Astrocyte (in vitro differentiated cells and primary cell): ENCODE data around the gene SYNGR4.

ENCODE experiments used
- CTCF ChIP-seq: IDR thresholded peaks from 2 replicates; pipeline ENCODE4 v1.5.1; 2011; ENCODE audit warnings: low read depth, mild to moderate bottlenecking, inconsistent platforms, low read length, moderate library complexity; ENCODE audit not compliant: insufficient read depth
- EZH2 ChIP-seq: IDR thresholded peaks from 2 replicates; pipeline ENCODE4 v1.6.1; 2012; ENCODE audit warnings: mild to moderate bottlenecking, low read length, inconsistent platforms; ENCODE audit not compliant: insufficient read depth

GRCh38 chr19:48342841-48343540 lies 21.2 kb upstream of the SYNGR4 start:
- TF ChIP-seq CTCF (no peak), EZH2 (no peak)
